K562 (cell line): ENCODE results near the gene TMEM151A. TPM values are rescaled to one million over a fixed set of nuclear protein-coding genes. Genes with fewer than 3 reads are reported as not detected.

ENCODE experiments used
- ATAC-seq: fragments of 200-7000 bp; cut with Tn5 transposase; 3 replicates; pipeline ENCODE4 v1.9.1; 2020; ENCODE audit warnings: moderate library complexity
- BruUV-seq: library from RNA; stranded (reverse); fragments of 400-500 nt; replicated peaks from 2 replicates; lab custom pipeline; 2021; lab: Mats Ljungman, UMichigan
- CTCF ChIA-PET: fragments of 300-600 bp; formaldehyde crosslinking; extraction: SDS; loops from one replicate; lab custom pipeline; 2021; ENCODE audit warnings: low intra/inter-chr PET ratio; lab: Yijun Ruan, JAX
- POLR2A ChIA-PET: fragments of 300-600, 350-650 bp; sonication (Branson Sonifier 250); formaldehyde crosslinking; extraction: SDS; loops from one replicate; lab custom pipeline; 2021; ENCODE audit warnings: antibody characterized with exemption, inconsistent platforms; lab: Yijun Ruan, JAX
- DNase-seq, 4 experiments: peaks; one replicate each; pipeline versions ENCODE4 v3.0.0 to v3.0.0-alpha.2; 2011 to 2018; ENCODE audit warnings: low spot score in 3 of 4, mixed read lengths in 3 of 4; ENCODE audit errors: extremely low read depth in 1 of 4
- FAIRE-seq: peaks from 2 replicates; lab custom pipeline; 2011; peaks lifted over from hg19 to GRCh38; lab: Jason Lieb, UNC
- H2AFZ ChIP-seq: 2 replicates; pipeline ENCODE4 v1.6.0; 2011; ENCODE audit warnings: low read depth, low read length, control low read depth, inconsistent platforms
- H3K27ac ChIP-seq: fragments of 200-600 bp; 3 replicates; pipeline ENCODE4 v1.8.0; 2011; ENCODE audit warnings: low read depth, mild to moderate bottlenecking, control low read depth, inconsistent platforms, low read length, moderate library complexity, mixed read lengths; ENCODE audit errors: extremely low read depth
- H3K27me3 ChIP-seq, 2 experiments: fragments of 300-600 bp in 1 of 2; 2 replicates in 1 of 2; 3 replicates in 1 of 2; pipeline versions ENCODE4 v1.6.0 to v1.8.0; 2011; ENCODE audit warnings: inconsistent platforms in 2 of 2, low read length in 2 of 2, mild to moderate bottlenecking in 1 of 2, mixed read lengths in 1 of 2, moderate library complexity in 1 of 2; ENCODE audit not compliant: control insufficient read depth in 2 of 2, insufficient read depth in 2 of 2
- H3K36me3 ChIP-seq: fragments of 300-600 bp; 3 replicates; pipeline ENCODE4 v1.8.0; 2011; ENCODE audit warnings: mild to moderate bottlenecking, low read length, inconsistent platforms; ENCODE audit not compliant: control insufficient read depth, insufficient read depth
- H3K4me1 ChIP-seq, 2 experiments: fragments of 200-600 bp in 1 of 2; replicated peaks in 1 of 2; 2 replicates in 1 of 2; 3 replicates in 1 of 2; pipeline versions ENCODE4 v1.5.1 to v1.8.0; 2011; ENCODE audit warnings: inconsistent platforms in 2 of 2, low read length in 2 of 2, mild to moderate bottlenecking in 1 of 2, mixed read lengths in 1 of 2, moderate library complexity in 1 of 2; ENCODE audit not compliant: control insufficient read depth in 2 of 2, insufficient read depth in 2 of 2
- H3K4me2 ChIP-seq: 2 replicates; pipeline ENCODE4 v1.6.1; 2011; ENCODE audit warnings: low read length, control low read depth, inconsistent platforms, mixed read lengths; ENCODE audit not compliant: insufficient read depth
- H3K4me3 ChIP-seq: fragments of 200-600 bp; sonication (generic), shearing (Covaris generic); 2 replicates; pipeline ENCODE4 v1.5.1; 2016; ENCODE audit warnings: control low read depth, inconsistent platforms
- H3K79me2 ChIP-seq: fragments of 200-600 bp; 3 replicates; pipeline ENCODE4 v1.8.0; 2011; ENCODE audit warnings: low read length, inconsistent platforms; ENCODE audit not compliant: control insufficient read depth, insufficient read depth
- H3K9ac ChIP-seq, 2 experiments: 2 replicates each; pipeline versions ENCODE4 v1.6.0 to v1.6.1; 2011; ENCODE audit warnings: low read depth in 2 of 2, low read length in 2 of 2, control low read depth in 1 of 2, inconsistent platforms in 1 of 2, mild to moderate bottlenecking in 1 of 2, mixed read lengths in 1 of 2; ENCODE audit not compliant: insufficient read depth in 1 of 2
- H3K9me1 ChIP-seq: one replicate; pipeline ENCODE4 v1.6.0; 2011; ENCODE audit warnings: inconsistent platforms, mild to moderate bottlenecking, low read length, moderate library complexity; ENCODE audit not compliant: control insufficient read depth, insufficient read depth
- H3K9me3 ChIP-seq: replicated peaks from 2 replicates; pipeline ENCODE4 v1.5.1; 2011; ENCODE audit warnings: low read depth, low read length, inconsistent platforms; ENCODE audit not compliant: control insufficient read depth, insufficient read depth
- H4K20me1 ChIP-seq: replicated peaks from 2 replicates; pipeline ENCODE4 v1.6.1; 2011; ENCODE audit warnings: low read length, inconsistent platforms, mixed read lengths; ENCODE audit not compliant: control insufficient read depth, insufficient read depth
- CBX1 ChIP-seq: sonication (generic); IDR thresholded peaks from 2 replicates; pipeline ENCODE4 v1.6.1; 2016; ENCODE audit warnings: antibody characterized with exemption, low read depth, mild to moderate bottlenecking
- FOXA3 ChIP-seq, 2 experiments: fragments of 450-650 bp in 1 of 2; sonication (generic) in 1 of 2; formaldehyde crosslinking; IDR thresholded peaks in 1 of 2; conservative IDR thresholded peaks in 1 of 2; 2 replicates each; pipeline versions ENCODE4 v1.4.0 to v1.8.0; 2020 to 2022; ENCODE audit warnings: mild to moderate bottlenecking in 2 of 2, missing genetic modification reagents in 1 of 2
- HMGN3 ChIP-seq: IDR thresholded peaks from 2 replicates; pipeline ENCODE4 v1.6.1; 2011; ENCODE audit warnings: borderline replicate concordance, low read depth, mild to moderate bottlenecking, mixed read lengths, low read length; ENCODE audit not compliant: insufficient read length; ENCODE audit errors: extremely low read depth
- KDM4B ChIP-seq, 2 experiments: fragments of 450-650 bp in 1 of 2; sonication (generic) in 1 of 2; IDR thresholded peaks; 2 replicates each; pipeline ENCODE4 v1.6.1; 2016 to 2017; ENCODE audit warnings: borderline replicate concordance in 2 of 2, antibody characterized with exemption in 1 of 2, low read depth in 1 of 2, mild to moderate bottlenecking in 1 of 2
- MED1 ChIP-seq: sonication (generic); formaldehyde crosslinking; IDR thresholded peaks from 2 replicates; pipeline ENCODE4 v1.8.1; 2023; ENCODE audit warnings: missing genetic modification reagents, borderline replicate concordance
- SRSF7 ChIP-seq: fragments of 200-400 bp; formaldehyde crosslinking; optimal IDR thresholded peaks from 2 replicates; pipeline ENCODE3; 2017; ENCODE audit warnings: mild to moderate bottlenecking, low read depth, low read length
- TGIF2 ChIP-seq: sonication (generic); formaldehyde crosslinking; IDR thresholded peaks from 2 replicates; pipeline ENCODE4 v1.8.1; 2022; ENCODE audit warnings: mild to moderate bottlenecking, missing genetic modification reagents, moderate library complexity
- ZBTB8A ChIP-seq: fragments of 450-650 bp; IDR thresholded peaks from 2 replicates; pipeline ENCODE4 v1.6.1; 2018; ENCODE audit warnings: mild to moderate bottlenecking, moderate library complexity; ENCODE audit not compliant: partially characterized antibody
- WGBS: fragments of 100-300 bp; shearing (Covaris generic); methylation state at CpG from one replicate; pipeline ENCODE4 v1.1.6; 2016; ENCODE audit warnings: low coverage, mixed read lengths; ENCODE audit not compliant: insufficient coverage; ENCODE audit errors: missing lambda C conversion rate; 5-methylcytosine and 5-hydroxymethylcytosine counted together
- in situ Hi-C: fragments of 300-500 bp; cut with MboI; formaldehyde crosslinking; loops from 4 replicates; pipeline ENCODE4 v1.15.0; 2018; ENCODE audit warnings: inconsistent platforms, mixed read lengths
- intact Hi-C: fragments of 100-400 bp; cut with micrococcal nuclease; formaldehyde crosslinking; loops from 2 replicates; pipeline ENCODE4 v1.14.2; 2022
- polyA plus RNA-seq, 8 experiments: library from polyadenylated mRNA; depleted of rRNA in 4 of 8; stranded (reverse) in 5 of 8; unstranded in 3 of 8; fragments of >200 nt; fragmentation: Nextera tagmentation in 2 of 8; fragmentation: Illumina TruSeq in 1 of 8; extraction: Ambion mirVana in 2 of 8; extraction: Trizol in 1 of 8; gene quantifications; 2 replicates each; pipeline versions ENCODE4 v1.2.1 to v1.2.3, GENCODE V29; 2011 to 2014; ENCODE audit warnings: inconsistent platforms in 1 of 8, missing spikeins in 1 of 8
- total RNA-seq, 7 experiments: library from RNA; depleted of rRNA in 6 of 7; stranded (reverse); fragments of >200 nt in 6 of 7; fragmentation: Illumina TruSeq in 2 of 7; extraction: Trizol in 2 of 7; gene quantifications; 2 replicates each; pipeline versions ENCODE4 v1.2.1 to v1.2.3, GENCODE V29; 2011 to 2021; ENCODE audit warnings: low replicate concordance in 1 of 7
- TF ChIP-seq, protein P1 (sequence below): fragments of 450-650 bp; IDR thresholded peaks from 2 replicates; pipeline ENCODE4 v1.6.1; 2016
- TF ChIP-seq, protein P2 (sequence below): fragments of 450-650 bp; IDR thresholded peaks from one replicate; pipeline ENCODE4 v1.6.1; 2018; ENCODE audit warnings: mild to moderate bottlenecking, moderate library complexity; ENCODE audit not compliant: partially characterized antibody
- TF ChIP-seq, protein P3 (sequence below), 3 experiments: IDR thresholded peaks in 2 of 3; conservative IDR thresholded peaks in 1 of 3; 2 replicates each; pipeline ENCODE4 v1.5.1; 2011 to 2012; ENCODE audit warnings: low read length in 3 of 3, mild to moderate bottlenecking in 3 of 3, control low read depth in 2 of 3, improper control_type of control experiment in 1 of 3, inconsistent platforms in 1 of 3, low read depth in 1 of 3, mixed read lengths in 1 of 3, moderate library complexity in 1 of 3; ENCODE audit not compliant: insufficient read depth in 2 of 3

Gene TMEM151A
- total and polyA plus RNA-seq, 9 of the 15 experiments (the other 6 are each of a cell fraction or from before 2014, with no cell fraction given), result not detected

DNA sequence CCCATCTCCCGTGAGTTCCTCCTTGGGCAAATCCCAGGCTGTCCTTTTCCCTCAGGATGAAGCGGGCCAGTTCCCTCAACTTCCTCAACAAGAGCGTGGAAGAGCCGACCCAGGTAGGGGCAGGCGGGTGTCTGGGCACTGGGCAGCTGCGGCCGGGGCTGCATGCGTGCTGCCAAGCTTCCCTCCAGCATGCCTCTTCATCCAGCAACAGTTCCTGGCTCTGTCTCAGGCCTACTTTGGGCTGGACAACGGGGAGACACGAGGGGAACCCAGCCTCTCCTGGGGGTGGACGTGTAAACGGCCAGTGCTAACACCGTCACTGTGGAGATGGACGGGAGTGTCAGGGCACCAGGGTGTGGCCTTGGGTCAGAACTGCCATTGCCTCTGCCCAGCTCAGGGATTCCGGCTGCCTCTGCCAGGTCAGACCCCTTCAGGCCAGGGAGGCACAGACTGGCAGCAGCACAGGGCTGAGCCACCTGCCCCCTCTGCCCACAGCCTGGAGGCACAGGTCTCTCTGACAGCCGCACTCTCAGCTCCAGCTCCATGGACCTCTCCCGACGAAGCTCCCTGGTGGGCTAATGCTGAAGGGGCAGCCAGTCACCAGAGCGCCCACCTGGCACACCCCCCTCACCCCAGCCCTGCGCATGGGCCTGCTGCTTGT, 25.2 kb upstream of the TMEM151A start (continued):
- no peak for TF ChIP-seq ZBTB8A
- TF ChIP-seq MED1 (CRISPR knock-in tag), result no peak
- no peak for TF ChIP-seq CBX1
- TF ChIP-seq KDM4B (IDR thresholded peaks at IDR 0.05; ENCODE audit: borderline replicate concordance in 2 of 2, low read depth in 1 of 2), result no peak
- no peak for TF ChIP-seq SRSF7
- no peak for TF ChIP-seq TGIF2 (CRISPR knock-in tag)
- TF ChIP-seq, protein P1, sequence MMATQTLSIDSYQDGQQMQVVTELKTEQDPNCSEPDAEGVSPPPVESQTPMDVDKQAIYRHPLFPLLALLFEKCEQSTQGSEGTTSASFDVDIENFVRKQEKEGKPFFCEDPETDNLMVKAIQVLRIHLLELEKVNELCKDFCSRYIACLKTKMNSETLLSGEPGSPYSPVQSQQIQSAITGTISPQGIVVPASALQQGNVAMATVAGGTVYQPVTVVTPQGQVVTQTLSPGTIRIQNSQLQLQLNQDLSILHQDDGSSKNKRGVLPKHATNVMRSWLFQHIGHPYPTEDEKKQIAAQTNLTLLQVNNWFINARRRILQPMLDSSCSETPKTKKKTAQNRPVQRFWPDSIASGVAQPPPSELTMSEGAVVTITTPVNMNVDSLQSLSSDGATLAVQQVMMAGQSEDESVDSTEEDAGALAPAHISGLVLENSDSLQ, result no peak
- no peak for TF ChIP-seq HMGN3

DNA sequence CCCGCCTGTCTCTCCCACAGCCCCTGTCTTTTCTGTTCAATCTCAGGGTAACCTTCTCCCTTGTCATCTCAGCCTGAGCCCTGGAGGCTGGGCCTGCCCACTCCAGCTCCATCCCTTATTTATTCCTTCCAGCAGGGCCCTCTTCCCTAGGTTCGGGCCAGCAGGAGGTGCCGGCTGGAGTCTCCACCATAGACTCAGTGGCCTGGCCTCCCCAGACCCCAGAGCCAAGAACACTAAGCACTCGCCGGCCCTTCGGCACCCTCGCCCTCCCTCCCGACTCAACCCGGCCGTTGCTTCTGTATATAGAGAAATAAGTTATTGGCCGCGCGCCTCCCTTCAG, 24.7 kb upstream of the TMEM151A start:
- no peaks in the 10 kb centered on the region for H3K9me3 ChIP-seq
- peak overlapping the region; percentile 89 for H2AFZ ChIP-seq
- POLR2A ChIA-PET, result interaction anchor here (0.6 to 2.8 kb wide), 5 partner anchors 10 to 47 kb away, joined by 3 to 17 read pairs (median 4); partner anchors contain the start of gene YIF1A
- BruUV-seq, result no TSS peak
- peaks cover 5 to 47% of the 10 kb centered on the region in 2 experiments; a peak in 4 of 5 replicates for H3K4me1 ChIP-seq
- TF ChIP-seq, protein P2, sequence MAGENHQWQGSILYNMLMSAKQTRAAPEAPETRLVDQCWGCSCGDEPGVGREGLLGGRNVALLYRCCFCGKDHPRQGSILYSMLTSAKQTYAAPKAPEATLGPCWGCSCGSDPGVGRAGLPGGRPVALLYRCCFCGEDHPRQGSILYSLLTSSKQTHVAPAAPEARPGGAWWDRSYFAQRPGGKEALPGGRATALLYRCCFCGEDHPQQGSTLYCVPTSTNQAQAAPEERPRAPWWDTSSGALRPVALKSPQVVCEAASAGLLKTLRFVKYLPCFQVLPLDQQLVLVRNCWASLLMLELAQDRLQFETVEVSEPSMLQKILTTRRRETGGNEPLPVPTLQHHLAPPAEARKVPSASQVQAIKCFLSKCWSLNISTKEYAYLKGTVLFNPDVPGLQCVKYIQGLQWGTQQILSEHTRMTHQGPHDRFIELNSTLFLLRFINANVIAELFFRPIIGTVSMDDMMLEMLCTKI, result no peak
- TF ChIP-seq, protein P3, sequence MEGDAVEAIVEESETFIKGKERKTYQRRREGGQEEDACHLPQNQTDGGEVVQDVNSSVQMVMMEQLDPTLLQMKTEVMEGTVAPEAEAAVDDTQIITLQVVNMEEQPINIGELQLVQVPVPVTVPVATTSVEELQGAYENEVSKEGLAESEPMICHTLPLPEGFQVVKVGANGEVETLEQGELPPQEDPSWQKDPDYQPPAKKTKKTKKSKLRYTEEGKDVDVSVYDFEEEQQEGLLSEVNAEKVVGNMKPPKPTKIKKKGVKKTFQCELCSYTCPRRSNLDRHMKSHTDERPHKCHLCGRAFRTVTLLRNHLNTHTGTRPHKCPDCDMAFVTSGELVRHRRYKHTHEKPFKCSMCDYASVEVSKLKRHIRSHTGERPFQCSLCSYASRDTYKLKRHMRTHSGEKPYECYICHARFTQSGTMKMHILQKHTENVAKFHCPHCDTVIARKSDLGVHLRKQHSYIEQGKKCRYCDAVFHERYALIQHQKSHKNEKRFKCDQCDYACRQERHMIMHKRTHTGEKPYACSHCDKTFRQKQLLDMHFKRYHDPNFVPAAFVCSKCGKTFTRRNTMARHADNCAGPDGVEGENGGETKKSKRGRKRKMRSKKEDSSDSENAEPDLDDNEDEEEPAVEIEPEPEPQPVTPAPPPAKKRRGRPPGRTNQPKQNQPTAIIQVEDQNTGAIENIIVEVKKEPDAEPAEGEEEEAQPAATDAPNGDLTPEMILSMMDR (IDR thresholded peaks at IDR 0.05 in 2 of 3, conservative IDR thresholded peaks at IDR 0.05 in 1 of 3; ENCODE audit: insufficient read depth in 2 of 3, low read depth in 1 of 3, low read length in 3 of 3), result 0 out of 6 replicates have a peak, but pooled peaks of 1 of the 3 experiments have one; percentile 4
- TF ChIP-seq FOXA3 (CRISPR knock-in tag; conservative IDR thresholded peaks at IDR 0.05 in 1 of 2, IDR thresholded peaks at IDR 0.05 in 1 of 2), result 0 out of 4 replicates have a peak, but pooled peaks of 1 of the 2 experiments have one; percentile 40
- TF ChIP-seq, all 486 proteins: peak for 2
- Histone ChIP-seq H3K4me2 (peak overlapping the region; percentile 98), H3K36me3 (peaks cover 65% of the 10 kb centered on the region; the same call in 2 of the 3 replicates), H3K79me2 (peaks cover 29% of the 10 kb centered on the region), H3K27ac (peak overlapping the region; percentile 95; the same call in 2 of the 3 replicates), H4K20me1 (peaks cover 10% of the 10 kb centered on the region; the same call in 1 of the 2 replicates), H3K27me3 (no peaks in the 10 kb centered on the region), H3K4me3 (peak overlapping the region; percentile 100), H3K9me1 (no peaks in the 10 kb centered on the region), H3K9ac (peak overlapping the region in 1 of 2 experiments; percentile 86; a peak in 2 of 4 replicates)
- intact Hi-C loops, result no loop called here
- in situ Hi-C loops, result no loop called here
- CTCF ChIA-PET, result no interaction called here
- FAIRE-seq (no peak), ATAC-seq (peak; percentile 2), DNase-seq (no peak)
- 33% methylated on average over 13 of the region's 13 CpGs for WGBS
